Measurements from ENCODE around the gene AARS2. TPM values are rescaled to one million over a fixed set of nuclear protein-coding genes. Genes with fewer than 3 reads are reported as not detected.
A peak's percentile ranks its signal among the peaks of the same experiment; 100 is the strongest.
"Not testable (repeated sequence)": the region's sequence is repeated elsewhere in the genome, so short reads cannot be mapped to it uniquely, and the experiment has no call there.

AARS2 gene
- total RNA-seq, 1 experiment from 2014 or later, result 6.1 TPM

GRCh38 chr6:44338228-44339122 is 25.3 kb upstream of the AARS2 start:
- Histone ChIP-seq H3K27ac (ENCODE audit: low read length) (no peak overlapping the region), H3K4me1 (ENCODE audit: low read length) (peaks cover 22% of the 10 kb centered on the region), H2AFZ (ENCODE audit: low read length) (no peak overlapping the region), H3K36me3 (ENCODE audit: insufficient read depth, low read length) (no peaks in the 10 kb centered on the region), H3K9me2 (replicated peaks; ENCODE audit: insufficient read depth, low read length) (no peaks in the 10 kb centered on the region), H3K4me3 (ENCODE audit: low read length) (no peak overlapping the region), H3K27me3 (ENCODE audit: low read length) (no peaks in the 10 kb centered on the region), H4K20me1 (ENCODE audit: insufficient read depth, low read depth, low read length) (no peaks in the 10 kb centered on the region), H3K9ac (ENCODE audit: low read length) (no peak overlapping the region), H3K4me2 (ENCODE audit: low read depth, low read length, poor library complexity, severe bottlenecking) (no peak overlapping the region), H3K9me3 (ENCODE audit: low read length) (no peaks in the 10 kb centered on the region), H3K79me2 (ENCODE audit: low read length) (no peaks in the 10 kb centered on the region)
- DNase-seq, result peak; percentile 93

- H3K79me2 ChIP-seq (ENCODE audit: low read length), result no peaks in the 10 kb centered on the region
- DNase-seq, result no peak
- no peak overlapping the region for H2AFZ ChIP-seq (ENCODE audit: low read length)
- H3K27me3 ChIP-seq (ENCODE audit: low read length), result no peaks in the 10 kb centered on the region
- H4K20me1 ChIP-seq (ENCODE audit: insufficient read depth, low read depth, low read length), result no peaks in the 10 kb centered on the region
- H3K4me3 ChIP-seq (ENCODE audit: low read length), result no peak overlapping the region
- H3K27ac ChIP-seq (ENCODE audit: low read length), result no peak overlapping the region
- H3K9ac ChIP-seq (ENCODE audit: low read length), result no peak overlapping the region
- no peaks in the 10 kb centered on the region for H3K9me2 ChIP-seq (replicated peaks; ENCODE audit: insufficient read depth, low read length)
- no peaks in the 10 kb centered on the region for H3K36me3 ChIP-seq (ENCODE audit: insufficient read depth, low read length)
- no peak overlapping the region for H3K4me2 ChIP-seq (ENCODE audit: low read depth, low read length, poor library complexity, severe bottlenecking)
- no peaks in the 10 kb centered on the region for H3K9me3 ChIP-seq (ENCODE audit: low read length)
- peaks cover 10% of the 10 kb centered on the region for H3K4me1 ChIP-seq (ENCODE audit: low read length)
Observed at GRCh38 chr6:44335631-44336030, 22.5 kb upstream of the AARS2 start.

- Histone ChIP-seq H3K4me3 (ENCODE audit: low read length) (no peak overlapping the region), H3K4me2 (ENCODE audit: low read depth, low read length, poor library complexity, severe bottlenecking) (no peak overlapping the region), H2AFZ (ENCODE audit: low read length) (no peak overlapping the region), H3K36me3 (ENCODE audit: insufficient read depth, low read length) (no peaks in the 10 kb centered on the region), H3K9me2 (replicated peaks; ENCODE audit: insufficient read depth, low read length) (no peaks in the 10 kb centered on the region), H3K4me1 (ENCODE audit: low read length) (peaks cover 3% of the 10 kb centered on the region; the same call in 1 of the 2 replicates), H3K27ac (ENCODE audit: low read length) (no peak overlapping the region), H4K20me1 (ENCODE audit: insufficient read depth, low read depth, low read length) (no peaks in the 10 kb centered on the region), H3K9ac (ENCODE audit: low read length) (no peak overlapping the region), H3K79me2 (ENCODE audit: low read length) (no peaks in the 10 kb centered on the region), H3K9me3 (ENCODE audit: low read length) (no peaks in the 10 kb centered on the region), H3K27me3 (ENCODE audit: low read length) (no peaks in the 10 kb centered on the region)
- DNase-seq, result no peak
Observed at GRCh38 chr6:44333942-44334341, 20.8 kb upstream of the AARS2 start.

GRCh38 chr6:44333273-44333919 is 20.2 kb upstream of the AARS2 start:
- Histone ChIP-seq H3K9ac (ENCODE audit: low read length) (no peak overlapping the region), H3K4me1 (ENCODE audit: low read length) (peaks cover 3% of the 10 kb centered on the region; the same call in 1 of the 2 replicates), H3K4me3 (ENCODE audit: low read length) (no peak overlapping the region), H3K27ac (ENCODE audit: low read length) (no peak overlapping the region), H3K27me3 (ENCODE audit: low read length) (no peaks in the 10 kb centered on the region), H3K4me2 (ENCODE audit: low read depth, low read length, poor library complexity, severe bottlenecking) (no peak overlapping the region), H3K79me2 (ENCODE audit: low read length) (no peaks in the 10 kb centered on the region), H3K9me3 (ENCODE audit: low read length) (no peaks in the 10 kb centered on the region), H2AFZ (ENCODE audit: low read length) (0 out of 2 replicates have a peak overlapping the region, but pooled peaks have one; percentile 31), H3K36me3 (ENCODE audit: insufficient read depth, low read length) (no peaks in the 10 kb centered on the region), H3K9me2 (replicated peaks; ENCODE audit: insufficient read depth, low read length) (no peaks in the 10 kb centered on the region), H4K20me1 (ENCODE audit: insufficient read depth, low read depth, low read length) (no peaks in the 10 kb centered on the region)
- DNase-seq, result peak; percentile 65

- no peaks in the 10 kb centered on the region for H3K9me2 ChIP-seq (replicated peaks; ENCODE audit: insufficient read depth, low read length)
- H3K79me2 ChIP-seq (ENCODE audit: low read length), result no peaks in the 10 kb centered on the region
Observed at GRCh38 chr6:44332585-44332984, 19.4 kb upstream of the AARS2 start.

GRCh38 chr6:44329858-44330257 is 16.7 kb upstream of the AARS2 start:
- no peak overlapping the region for H3K27ac ChIP-seq (ENCODE audit: low read length)
- no peak overlapping the region for H3K9ac ChIP-seq (ENCODE audit: low read length)
- H4K20me1 ChIP-seq (ENCODE audit: insufficient read depth, low read depth, low read length), result no peaks in the 10 kb centered on the region
- H2AFZ ChIP-seq (ENCODE audit: low read length), result no peak overlapping the region
- no peak overlapping the region for H3K4me3 ChIP-seq (ENCODE audit: low read length)
- H3K4me2 ChIP-seq (ENCODE audit: low read depth, low read length, poor library complexity, severe bottlenecking), result no peak overlapping the region
- no peaks in the 10 kb centered on the region for H3K79me2 ChIP-seq (ENCODE audit: low read length)
- no peaks in the 10 kb centered on the region for H3K27me3 ChIP-seq (ENCODE audit: low read length)
- DNase-seq, result no peak
- H3K4me1 ChIP-seq (ENCODE audit: low read length), result peaks cover 3% of the 10 kb centered on the region; the same call in 1 of the 2 replicates
- no peaks in the 10 kb centered on the region for H3K36me3 ChIP-seq (ENCODE audit: insufficient read depth, low read length)
- H3K9me3 ChIP-seq (ENCODE audit: low read length), result no peaks in the 10 kb centered on the region
- H3K9me2 ChIP-seq (replicated peaks; ENCODE audit: insufficient read depth, low read length), result no peaks in the 10 kb centered on the region

More at GRCh38 chr6:44332585-44332984, 19.4 kb upstream of the AARS2 start:
- no peaks in the 10 kb centered on the region for H4K20me1 ChIP-seq (ENCODE audit: insufficient read depth, low read depth, low read length)
- no peak overlapping the region for H3K9ac ChIP-seq (ENCODE audit: low read length)
- no peaks in the 10 kb centered on the region for H3K27me3 ChIP-seq (ENCODE audit: low read length)
- H3K36me3 ChIP-seq (ENCODE audit: insufficient read depth, low read length), result no peaks in the 10 kb centered on the region
- DNase-seq, result no peak
- no peak overlapping the region for H3K4me3 ChIP-seq (ENCODE audit: low read length)
- H3K4me2 ChIP-seq (ENCODE audit: low read depth, low read length, poor library complexity, severe bottlenecking), result no peak overlapping the region
- H3K9me3 ChIP-seq (ENCODE audit: low read length), result no peaks in the 10 kb centered on the region
- H3K27ac ChIP-seq (ENCODE audit: low read length), result no peak overlapping the region
- peaks cover 3% of the 10 kb centered on the region; the same call in 1 of the 2 replicates for H3K4me1 ChIP-seq (ENCODE audit: low read length)
- no peak overlapping the region for H2AFZ ChIP-seq (ENCODE audit: low read length)

- not testable (repeated sequence) for H3K79me2 ChIP-seq (ENCODE audit: low read length); DNase-seq; H2AFZ ChIP-seq (ENCODE audit: low read length); H3K9me3 ChIP-seq (ENCODE audit: low read length); H3K4me3 ChIP-seq (ENCODE audit: low read length); H3K4me2 ChIP-seq (ENCODE audit: low read depth, low read length, poor library complexity, severe bottlenecking); H4K20me1 ChIP-seq (ENCODE audit: insufficient read depth, low read depth, low read length); H3K9me2 ChIP-seq (replicated peaks; ENCODE audit: insufficient read depth, low read length); H3K4me1 ChIP-seq (ENCODE audit: low read length); H3K27me3 ChIP-seq (ENCODE audit: low read length); H3K27ac ChIP-seq (ENCODE audit: low read length); H3K36me3 ChIP-seq (ENCODE audit: insufficient read depth, low read length); H3K9ac ChIP-seq (ENCODE audit: low read length)
Observed at GRCh38 chr6:44328203-44328602, 15.1 kb upstream of the AARS2 start.

- Histone ChIP-seq H2AFZ (ENCODE audit: low read length) (no peak overlapping the region), H3K36me3 (ENCODE audit: insufficient read depth, low read length) (no peaks in the 10 kb centered on the region), H3K79me2 (ENCODE audit: low read length) (no peaks in the 10 kb centered on the region), H3K4me3 (ENCODE audit: low read length) (no peak overlapping the region), H3K9me3 (ENCODE audit: low read length) (no peaks in the 10 kb centered on the region), H3K4me1 (ENCODE audit: low read length) (no peaks in the 10 kb centered on the region; the same call in 1 of the 2 replicates), H3K27ac (ENCODE audit: low read length) (no peak overlapping the region), H3K9ac (ENCODE audit: low read length) (no peak overlapping the region), H3K4me2 (ENCODE audit: low read depth, low read length, poor library complexity, severe bottlenecking) (no peak overlapping the region), H3K9me2 (replicated peaks; ENCODE audit: insufficient read depth, low read length) (no peaks in the 10 kb centered on the region), H4K20me1 (ENCODE audit: insufficient read depth, low read depth, low read length) (no peaks in the 10 kb centered on the region), H3K27me3 (ENCODE audit: low read length) (no peaks in the 10 kb centered on the region)
- DNase-seq, result no peak
Observed at GRCh38 chr6:44327760-44328159, 14.6 kb upstream of the AARS2 start.
